Body of pancreas (tissue), 4 donors: ENCODE results near the gene TAAR8. TPM values are rescaled to one million over a fixed set of nuclear protein-coding genes. Genes with fewer than 3 reads are reported as not detected.
"Not testable (repeated sequence)": the region's sequence is repeated elsewhere in the genome, so short reads cannot be mapped to it uniquely, and the experiment has no call there.

Source experiments
- ATAC-seq: fragments of 150-250 bp; one replicate; pipeline ENCODE4 v1.9.1; 2016
- DNase-seq, 4 donors: peaks; one replicate each; pipeline ENCODE4 v3.0.0-alpha.2; 2019
- H3K27ac ChIP-seq, 4 donors: fragments of 200-600 bp; sonication (generic); 1 replicate in 3 of 4; 2 replicates in 1 of 4; pipeline versions ENCODE4 v1.5.1 to v1.6.1; 2016 to 2019; ENCODE audit warnings: mild to moderate bottlenecking in 1 of 4, mixed read lengths in 1 of 4, moderate library complexity in 1 of 4
- H3K27me3 ChIP-seq, 2 donors: fragments of 200-600 bp; sonication (generic); one replicate each; pipeline ENCODE4 v1.6.0; 2016; ENCODE audit warnings: mild to moderate bottlenecking in 1 of 2
- H3K36me3 ChIP-seq, 2 donors: fragments of 200-600 bp; sonication (generic); replicated peaks in 1 of 2; 2 replicates each; pipeline ENCODE4 v1.5.1; 2016; ENCODE audit warnings: low read depth in 2 of 2; ENCODE audit not compliant: insufficient read depth in 1 of 2
- H3K4me1 ChIP-seq: fragments of 200-600 bp; sonication (generic); one replicate; pipeline ENCODE4 v1.6.0; 2016
- H3K4me3 ChIP-seq, 2 donors: fragments of 200-600 bp; sonication (generic); 1 replicate in 1 of 2; 2 replicates in 1 of 2; pipeline ENCODE4 v1.5.1; 2016 to 2019
- H3K9me3 ChIP-seq, 3 donors: fragments of 200-600 bp; sonication (generic); 1 replicate in 2 of 3; 2 replicates in 1 of 3; pipeline ENCODE4 v1.5.1; 2016
- CTCF ChIP-seq, 7 experiments: fragments of 450-650 bp in 4 of 7; fragments of 200-600 bp in 3 of 7; sonication (generic) in 3 of 7; IDR thresholded peaks; one replicate each; pipeline ENCODE4 v1.5.1; 2016 to 2019; ENCODE audit warnings: antibody characterized with exemption in 7 of 7
- POLR2A ChIP-seq, 3 donors: fragments of 450-650 bp; IDR thresholded peaks; one replicate each; pipeline ENCODE4 v1.6.1; 2016; ENCODE audit warnings: antibody characterized with exemption in 3 of 3, mild to moderate bottlenecking in 2 of 3
- WGBS, 2 donors: methylation state at CpG; one replicate each; pipeline ENCODE4 v1.1.5; 2017; 5-methylcytosine and 5-hydroxymethylcytosine counted together
- intact Hi-C: fragments of 100-400 bp; cut with DNase I; formaldehyde crosslinking; loops from one replicate; pipeline ENCODE4 v1.15.1; 2023
- small RNA-seq: library from RNA; depleted of rRNA; stranded (forward); fragments of <200 nt; gene quantifications from one replicate; pipeline ENCODE3, GENCODE V24; 2016
- total RNA-seq, 2 donors: library from RNA; depleted of rRNA; stranded (reverse); fragments of >200 nt; gene quantifications; one replicate each; pipeline ENCODE4 v1.1.0, GENCODE V29; 2016

TAAR8 gene
- total RNA-seq, 2 donors from 2014 or later = not detected

DNA sequence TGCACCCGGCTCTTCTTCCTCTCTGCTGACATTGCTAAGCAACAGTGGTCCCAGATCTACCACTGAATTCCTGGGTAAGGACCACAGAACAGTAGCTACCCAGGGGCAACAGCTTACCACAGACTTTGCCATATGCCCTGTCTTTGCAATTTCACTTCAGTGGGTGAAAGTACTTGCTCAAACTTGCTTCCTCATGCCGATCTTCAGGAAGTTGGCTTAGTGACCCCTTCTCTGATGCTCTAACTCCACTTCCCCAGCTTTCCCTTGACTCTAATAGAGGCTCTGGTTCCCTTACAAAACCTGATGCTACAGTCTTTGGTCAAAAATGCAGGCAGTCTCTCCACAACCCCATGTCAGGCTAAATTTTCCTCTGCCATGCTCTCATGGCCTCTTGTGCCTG lies 40.4 kb downstream of the TAAR8 start:
- no peak for DNase-seq
- Histone ChIP-seq H3K27me3 (no peaks in the 10 kb centered on the region), H3K4me1 (peaks cover 6% of the 10 kb centered on the region), H3K27ac (no peak overlapping the region), H3K4me3 (no peak overlapping the region), H3K36me3 (no peaks in the 10 kb centered on the region), H3K9me3 (no peaks in the 10 kb centered on the region)
- no peak for ATAC-seq
- no peak for TF ChIP-seq POLR2A (IDR thresholded peaks at IDR 0.05)
- TF ChIP-seq CTCF (IDR thresholded peaks at IDR 0.05) = no peak
- intact Hi-C loops = no loop called here
- WGBS, 2 donors = 75 to 97% methylated on average over 2 of the region's 2 CpGs

- H3K4me3 ChIP-seq = no peak overlapping the region
- H3K36me3 ChIP-seq = no peaks in the 10 kb centered on the region
- H3K27me3 ChIP-seq = no peaks in the 10 kb centered on the region
- TF ChIP-seq POLR2A (IDR thresholded peaks at IDR 0.05) (no peak), CTCF (IDR thresholded peaks at IDR 0.05) (no peak)
- WGBS, 2 donors = 26 to 31% methylated on average over 6 of the region's 6 CpGs
- H3K27ac ChIP-seq = no peak overlapping the region
- H3K4me1 ChIP-seq = no peaks in the 10 kb centered on the region
- intact Hi-C loops = no loop called here
- DNase-seq = no peak
- ATAC-seq = peak; percentile 27
- no peaks in the 10 kb centered on the region for H3K9me3 ChIP-seq
Observed at GRCh38 chr6:132596201-132596600, 43.7 kb downstream of the TAAR8 start.

DNA sequence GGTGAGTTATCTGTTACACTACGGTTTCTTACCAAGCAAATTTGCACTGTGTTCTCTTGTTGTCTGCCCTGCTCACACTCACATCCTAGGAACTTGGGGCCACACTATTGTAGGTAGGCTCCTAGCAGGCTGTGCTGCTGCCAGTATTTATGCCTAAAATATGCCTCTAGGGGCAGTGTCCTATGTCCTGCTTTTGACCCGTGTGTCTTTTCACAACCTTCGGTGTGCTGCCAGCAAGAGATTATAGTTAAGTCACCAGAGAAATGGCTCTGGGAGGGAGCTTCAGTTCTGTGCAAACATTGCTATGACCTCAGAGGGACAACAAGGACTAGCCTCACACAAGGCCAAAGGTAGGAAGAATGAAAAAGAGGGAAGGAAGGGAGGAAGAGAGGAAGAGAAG lies 46.0 kb downstream of the TAAR8 start:
- Histone ChIP-seq H3K9me3 (no peaks in the 10 kb centered on the region), H3K27ac (no peak overlapping the region), H3K4me3 (no peak overlapping the region), H3K4me1 (no peaks in the 10 kb centered on the region), H3K36me3 (no peaks in the 10 kb centered on the region), H3K27me3 (no peaks in the 10 kb centered on the region)
- peak in 2 of 4 donors; percentile 10 to 26 for DNase-seq
- ATAC-seq = peak; percentile 74
- peak in 5 of 7 experiments; percentile 13 to 32 (median 27) for TF ChIP-seq CTCF (IDR thresholded peaks at IDR 0.05)
- TF ChIP-seq POLR2A (IDR thresholded peaks at IDR 0.05) = no peak
- 24 to 37% methylated on average over 3 of the region's 3 CpGs for WGBS, 2 donors
- intact Hi-C loops = no loop called here

DNA sequence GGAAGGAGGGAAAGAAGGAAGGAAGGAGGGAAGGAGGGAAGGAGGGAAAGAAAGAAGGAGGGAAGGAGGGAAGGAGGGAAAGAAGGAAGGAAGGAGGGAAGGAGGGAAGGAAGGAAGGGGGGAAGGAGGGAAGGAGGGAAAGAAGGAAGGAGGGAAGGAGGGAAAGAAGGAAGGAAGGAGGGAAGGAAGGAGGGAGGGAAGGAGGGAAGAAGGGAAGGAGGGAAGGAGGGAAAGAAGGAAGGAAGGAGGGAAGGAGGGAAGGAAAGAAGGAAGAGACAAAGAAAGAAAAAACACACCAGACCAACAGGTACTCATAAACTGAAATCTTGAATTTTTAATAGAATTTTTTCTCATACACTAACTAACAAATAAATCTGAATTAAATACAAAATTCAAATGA lies 48.4 kb downstream of the TAAR8 start:
- H3K4me3 ChIP-seq, H3K27me3 ChIP-seq, H3K27ac ChIP-seq, ATAC-seq, H3K9me3 ChIP-seq, DNase-seq, H3K4me1 ChIP-seq, intact Hi-C loops, H3K36me3 ChIP-seq: not testable (repeated sequence)

Small RNA genes lying within 50 kb of the gene (small RNA-seq; reads per million reads assigned to genes)
- gene TAAR7P = not detected

Other genes with a start within 250 kb of the TAAR8 start
- 1 to 10 TPM in 1 of 2 donors, under 1 TPM in 1; 0.66 to 3.9 TPM for gene MOXD1, start 151.2 kb upstream of the TAAR8 start, total RNA-seq
- 10 to 100 TPM; 13.5 to 24.6 TPM for gene STX7, start 39.6 kb upstream of the TAAR8 start, total RNA-seq
- not detected for gene TAAR9, start 14.4 kb upstream of the TAAR8 start, total RNA-seq
- not detected for gene TAAR6, start 17.6 kb downstream of the TAAR8 start, total RNA-seq
- gene TAAR5, start 37.1 kb downstream of the TAAR8 start, total RNA-seq = not detected
- not detected for gene TAAR2, start 71.6 kb downstream of the TAAR8 start, total RNA-seq
- not detected for gene TAAR1, start 106.5 kb downstream of the TAAR8 start, total RNA-seq
- gene VNN1, start 161.4 kb downstream of the TAAR8 start, total RNA-seq = 1 to 10 TPM in 1 of 2 donors, not detected in 1; 1.3 TPM
- gene VNN2, start 205.2 kb downstream of the TAAR8 start, total RNA-seq = 1 to 10 TPM in 1 of 2 donors, not detected in 1; 1.6 TPM
- 1 to 10 TPM; 7.3 to 9.9 TPM for gene SLC18B1, start 246.0 kb downstream of the TAAR8 start, total RNA-seq